Measurements from ENCODE around the gene HELZ2.

GRCh38 chr20:63549679-63550282 is 24.3 kb downstream of the HELZ2 start:
- TF ChIP-seq CTCF (IDR thresholded peaks at IDR 0.05), result no peak
- no peak for TF ChIP-seq POLR2A (IDR thresholded peaks at IDR 0.05)
